ENCODE data around the gene TANGO2.

TANGO2 gene

GRCh38 chr22:19981961-19982920 is 38.7 kb upstream of the TANGO2 start:
- H3K4me3 ChIP-seq (ENCODE audit: low read length), result no peak overlapping the region
- no peak for DNase-seq (ENCODE audit: low read depth, low spot score)

- H3K4me3 ChIP-seq (ENCODE audit: low read length), result no peak overlapping the region
- DNase-seq (ENCODE audit: low read depth, low spot score), result no peak
These were observed 37.8 kb upstream of the TANGO2 start for GRCh38 chr22:19982991-19983578.

GRCh38 chr22:19983741-19984140 is 37.2 kb upstream of the TANGO2 start:
- DNase-seq (ENCODE audit: low read depth, low spot score), result no peak
- no peak overlapping the region for H3K4me3 ChIP-seq (ENCODE audit: low read length)

- DNase-seq (ENCODE audit: low read depth, low spot score), result no peak
- no peak overlapping the region for H3K4me3 ChIP-seq (ENCODE audit: low read length)
These were observed 36.6 kb upstream of the TANGO2 start for GRCh38 chr22:19984201-19984753.

- DNase-seq (ENCODE audit: low read depth, low spot score), result no peak
- no peak overlapping the region for H3K4me3 ChIP-seq (ENCODE audit: low read length)
These were observed 35.8 kb upstream of the TANGO2 start for GRCh38 chr22:19984851-19985811.

- DNase-seq (ENCODE audit: low read depth, low spot score), result no peak
- H3K4me3 ChIP-seq (ENCODE audit: low read length), result no peak overlapping the region
These were observed 34.9 kb upstream of the TANGO2 start for GRCh38 chr22:19986011-19986409.

GRCh38 chr22:19986410-19987341 is 34.2 kb upstream of the TANGO2 start:
- no peak for DNase-seq (ENCODE audit: low read depth, low spot score)
- H3K4me3 ChIP-seq (ENCODE audit: low read length), result peak overlapping the region; percentile 55

- H3K4me3 ChIP-seq (ENCODE audit: low read length), result no peak overlapping the region
- no peak for DNase-seq (ENCODE audit: low read depth, low spot score)
These were observed 33.3 kb upstream of the TANGO2 start for GRCh38 chr22:19987394-19988306.

- no peak for DNase-seq (ENCODE audit: low read depth, low spot score)
- H3K4me3 ChIP-seq (ENCODE audit: low read length), result no peak overlapping the region
These were observed 32.5 kb upstream of the TANGO2 start for GRCh38 chr22:19988331-19988808.

GRCh38 chr22:19988965-19989724 is 31.8 kb upstream of the TANGO2 start:
- no peak overlapping the region for H3K4me3 ChIP-seq (ENCODE audit: low read length)
- no peak for DNase-seq (ENCODE audit: low read depth, low spot score)

- H3K4me3 ChIP-seq (ENCODE audit: low read length), result no peak overlapping the region
These were observed 31.2 kb upstream of the TANGO2 start for GRCh38 chr22:19989725-19990067.

GRCh38 chr22:19990188-19990587 is 30.7 kb upstream of the TANGO2 start:
- DNase-seq (ENCODE audit: low read depth, low spot score), result no peak

More at GRCh38 chr22:19989725-19990067, 31.2 kb upstream of the TANGO2 start:
- DNase-seq (ENCODE audit: low read depth, low spot score), result no peak

GRCh38 chr22:19990609-19991394 is 30.1 kb upstream of the TANGO2 start:
- no peak for DNase-seq (ENCODE audit: low read depth, low spot score)
- no peak overlapping the region for H3K4me3 ChIP-seq (ENCODE audit: low read length)

More at GRCh38 chr22:19990188-19990587, 30.7 kb upstream of the TANGO2 start:
- no peak overlapping the region for H3K4me3 ChIP-seq (ENCODE audit: low read length)

GRCh38 chr22:19991395-19991644 is 29.6 kb upstream of the TANGO2 start:
- no peak overlapping the region for H3K4me3 ChIP-seq (ENCODE audit: low read length)
- DNase-seq (ENCODE audit: low read depth, low spot score), result no peak

GRCh38 chr22:19991645-19992451 is 29.1 kb upstream of the TANGO2 start:
- H3K4me3 ChIP-seq (ENCODE audit: low read length), result no peak overlapping the region
- DNase-seq (ENCODE audit: low read depth, low spot score), result no peak
